GM12874 (cell line): ENCODE results near the gene GPC5.

ENCODE experiments used
- CTCF ChIP-seq: IDR thresholded peaks from 2 replicates; pipeline ENCODE4 v1.5.1; 2011; ENCODE audit warnings: low read depth, mild to moderate bottlenecking, control low read depth, low read length, moderate library complexity; ENCODE audit not compliant: insufficient read depth

GPC5 gene

GRCh38 chr13:92172191-92172590, 773.8 kb downstream of the GPC5 start:
- no peak for TF ChIP-seq CTCF

GRCh38 chr13:92173254-92173653, 774.8 kb downstream of the GPC5 start:
- TF ChIP-seq CTCF = no peak

- peak; percentile 25; the same call in 1 of the 2 replicates for TF ChIP-seq CTCF
Observed at GRCh38 chr13:92175330-92175729, 776.9 kb downstream of the GPC5 start.

- TF ChIP-seq CTCF = no peak
Observed at GRCh38 chr13:92177966-92178365, 779.5 kb downstream of the GPC5 start.

GRCh38 chr13:92179223-92179622, 780.8 kb downstream of the GPC5 start:
- no peak for TF ChIP-seq CTCF

- peak; percentile 59 for TF ChIP-seq CTCF
Observed at GRCh38 chr13:92187378-92187989, 789.1 kb downstream of the GPC5 start.

GRCh38 chr13:92188574-92188973, 790.2 kb downstream of the GPC5 start:
- TF ChIP-seq CTCF = no peak
